HCT116 (cell line): ENCODE data around the gene C11orf98. TPM values are rescaled to one million over a fixed set of nuclear protein-coding genes. Genes with fewer than 3 reads are reported as not detected.

ENCODE experiments used
- ATAC-seq: fragments of 200-7000 bp; cut with Tn5 transposase; 2 replicates; pipeline ENCODE4 v1.9.1; 2020; ENCODE audit warnings: mild to moderate bottlenecking, moderate library complexity
- BruUV-seq: library from RNA; stranded (reverse); fragments of 400-500 nt; replicated peaks from 2 replicates; lab custom pipeline; 2021; lab: Mats Ljungman, UMichigan
- CTCF ChIA-PET: fragments of 300-600 bp; sonication (Branson Sonifier 250); formaldehyde crosslinking; loops from one replicate; lab custom pipeline; 2021; ENCODE audit warnings: antibody characterized with exemption; lab: Charles Lee
- POLR2A ChIA-PET: fragments of 300-600, 350-600 bp; sonication (Branson Sonifier 250); formaldehyde crosslinking; loops from one replicate; lab custom pipeline; 2021; ENCODE audit warnings: antibody characterized with exemption; lab: Charles Lee
- RAD21 ChIA-PET, 2 experiments: fragments of 300-600 bp; sonication (Branson Sonifier 250); formaldehyde crosslinking; loops; one replicate each; lab custom pipeline; 2023; ENCODE audit warnings: low total read pairs in 2 of 2; ENCODE audit not compliant: uncharacterized antibody in 2 of 2, unreplicated experiment in 2 of 2, low non-redundant PET in 1 of 2; lab: Charles Lee
- DNase-seq: peaks from one replicate; pipeline ENCODE4 v3.0.0-alpha.2; 2010; ENCODE audit warnings: low read depth, low spot score
- H2AFZ ChIP-seq: fragments of 200-600 bp; shearing (Covaris generic), sonication (generic); 2 replicates; pipeline ENCODE4 v1.6.1; 2017; ENCODE audit warnings: low read depth, mixed run types, mixed read lengths, antibody characterized with exemption, low read length; ENCODE audit not compliant: poor library complexity, severe bottlenecking
- H3K27ac ChIP-seq: 2 replicates; pipeline ENCODE4 v1.5.1; 2012; ENCODE audit warnings: low read depth, low read length
- H3K27me3 ChIP-seq: fragments of 200-600 bp; sonication (generic); 2 replicates; pipeline ENCODE4 v1.6.1; 2016; ENCODE audit warnings: mixed run types, low read length, mixed read lengths; ENCODE audit not compliant: insufficient read depth
- H3K36me3 ChIP-seq, 2 experiments: fragments of 200-500 bp in 1 of 2; fragments of 200-600 bp in 1 of 2; sonication (Bioruptor generic) in 1 of 2; sonication (generic) in 1 of 2; 2 replicates each; pipeline versions ENCODE4 v1.5.1 to v1.6.1; 2014 to 2016; ENCODE audit warnings: low read length in 2 of 2, inconsistent platforms in 1 of 2, mixed read lengths in 1 of 2, mixed run types in 1 of 2; ENCODE audit not compliant: insufficient read depth in 2 of 2, control insufficient read depth in 1 of 2
- H3K4me1 ChIP-seq, 2 experiments: fragments of 200-600 bp in 1 of 2; sonication (generic) in 1 of 2; 2 replicates each; pipeline versions ENCODE4 v1.5.1 to v1.6.1; 2012 to 2017; ENCODE audit warnings: low read length in 2 of 2, inconsistent platforms in 1 of 2, mild to moderate bottlenecking in 1 of 2, mixed read lengths in 1 of 2, mixed run types in 1 of 2, moderate library complexity in 1 of 2; ENCODE audit not compliant: insufficient read depth in 2 of 2, control insufficient read depth in 1 of 2
- H3K4me2 ChIP-seq: fragments of 200-600 bp; sonication (generic); 2 replicates; pipeline ENCODE4 v1.6.1; 2017; ENCODE audit warnings: mixed run types, low read length, mixed read lengths
- H3K4me3 ChIP-seq, 2 experiments: fragments of 200-600 bp in 1 of 2; sonication (generic) in 1 of 2; replicated peaks in 1 of 2; 2 replicates each; pipeline ENCODE4 v1.5.1; 2011 to 2016; ENCODE audit warnings: low read length in 2 of 2, control low read depth in 1 of 2, low read depth in 1 of 2, mild to moderate bottlenecking in 1 of 2, mixed read lengths in 1 of 2, mixed run types in 1 of 2
- H3K79me2 ChIP-seq: fragments of 200-600 bp; sonication (generic); 2 replicates; pipeline ENCODE4 v1.6.1; 2017; ENCODE audit warnings: mild to moderate bottlenecking, mixed run types, low read length, moderate library complexity, mixed read lengths; ENCODE audit not compliant: insufficient read depth
- H3K9ac ChIP-seq: fragments of 200-600 bp; sonication (generic); 2 replicates; pipeline ENCODE4 v1.6.1; 2016; ENCODE audit warnings: low read length, mixed read lengths
- H3K9me2 ChIP-seq: fragments of 200-600 bp; sonication (generic), shearing (Covaris generic); 2 replicates; pipeline ENCODE4 v1.6.1; 2017; ENCODE audit warnings: mixed run types, mild to moderate bottlenecking, moderate library complexity; ENCODE audit not compliant: insufficient read depth
- H3K9me3 ChIP-seq, 2 experiments: fragments of 200-500 bp in 1 of 2; fragments of 200-600 bp in 1 of 2; sonication (Bioruptor generic) in 1 of 2; sonication (generic) in 1 of 2; 2 replicates each; pipeline ENCODE4 v1.6.1; 2014 to 2017; ENCODE audit warnings: low read length in 2 of 2, mixed read lengths in 2 of 2, inconsistent platforms in 1 of 2, low read depth in 1 of 2, mild to moderate bottlenecking in 1 of 2, mixed run types in 1 of 2, moderate library complexity in 1 of 2; ENCODE audit not compliant: control insufficient read depth in 1 of 2, insufficient read depth in 1 of 2
- H4K20me1 ChIP-seq: fragments of 200-600 bp; sonication (generic), shearing (Covaris generic); 2 replicates; pipeline ENCODE4 v1.6.1; 2017; ENCODE audit warnings: mixed run types, mild to moderate bottlenecking, moderate library complexity; ENCODE audit not compliant: insufficient read depth
- CBX3 ChIP-seq: IDR thresholded peaks from 2 replicates; pipeline ENCODE4 v1.6.1; 2012; ENCODE audit warnings: low read depth
- EGR1 ChIP-seq: IDR thresholded peaks from 2 replicates; pipeline ENCODE4 v1.6.1; 2012; ENCODE audit warnings: low read depth
- ELF1 ChIP-seq: IDR thresholded peaks from 2 replicates; pipeline ENCODE4 v1.6.1; 2012; ENCODE audit warnings: low read depth, borderline replicate concordance
- EZH2 ChIP-seq: fragments of 200-600 bp; sonication (generic); IDR thresholded peaks from 2 replicates; pipeline ENCODE4 v1.6.1; 2017; ENCODE audit warnings: antibody characterized with exemption, mixed run types
- POLR2AphosphoS5 ChIP-seq: IDR thresholded peaks from 2 replicates; pipeline ENCODE4 v1.6.1; 2011; ENCODE audit warnings: mild to moderate bottlenecking, low read depth, low read length, moderate library complexity
- RAD21 ChIP-seq: IDR thresholded peaks from 2 replicates; pipeline ENCODE4 v1.6.1; 2012; ENCODE audit warnings: low read depth, mild to moderate bottlenecking
- SIN3A ChIP-seq: IDR thresholded peaks from 2 replicates; pipeline ENCODE4 v1.6.1; 2012; ENCODE audit warnings: low read depth
- SP1 ChIP-seq: IDR thresholded peaks from 2 replicates; pipeline ENCODE4 v1.6.1; 2012; ENCODE audit warnings: low read depth
- SRF ChIP-seq: IDR thresholded peaks from 2 replicates; pipeline ENCODE4 v1.6.1; 2012; ENCODE audit warnings: low read depth
- TCF7L2 ChIP-seq: IDR thresholded peaks from 2 replicates; pipeline ENCODE4 v1.7.0; 2011; ENCODE audit warnings: borderline replicate concordance, inconsistent platforms; ENCODE audit not compliant: insufficient read depth, insufficient read length; ENCODE audit errors: extremely low read depth
- YY1 ChIP-seq: IDR thresholded peaks from 2 replicates; pipeline ENCODE4 v1.6.1; 2011; ENCODE audit warnings: low read length, low read depth, moderate library complexity, mild to moderate bottlenecking; ENCODE audit not compliant: insufficient replicate concordance; ENCODE audit errors: extremely low read depth
- ZNF274 ChIP-seq: fragments of 200-500 bp; sonication (Bioruptor generic); IDR thresholded peaks from 2 replicates; pipeline ENCODE4 v1.6.1; 2014; ENCODE audit warnings: mild to moderate bottlenecking, low read depth, low read length, inconsistent platforms
- intact Hi-C: fragments of 100-400 bp; cut with micrococcal nuclease; formaldehyde crosslinking; loops from 2 replicates; pipeline ENCODE4 v1.10.0; 2022
- total RNA-seq: library from RNA; stranded (reverse); gene quantifications from one replicate; pipeline ENCODE4 v1.2.1, GENCODE V29; 2021; ENCODE audit not compliant: unreplicated experiment
- TF ChIP-seq, protein P1 (sequence below): IDR thresholded peaks from 2 replicates; pipeline ENCODE4 v1.6.1; 2012
- TF ChIP-seq, protein P2 (sequence below): IDR thresholded peaks from 2 replicates; pipeline ENCODE4 v1.6.1; 2012
- TF ChIP-seq, protein P3 (sequence below), 3 experiments: fragments of 200-600 bp in 1 of 3; sonication (generic) in 1 of 3; IDR thresholded peaks in 2 of 3; conservative IDR thresholded peaks in 1 of 3; 2 replicates each; pipeline ENCODE4 v1.5.1; 2012 to 2017; ENCODE audit warnings: low read depth in 2 of 3, low read length in 2 of 3, antibody characterized with exemption in 1 of 3, borderline replicate concordance in 1 of 3, control low read depth in 1 of 3, mild to moderate bottlenecking in 1 of 3, mixed read lengths in 1 of 3, mixed run types in 1 of 3, moderate library complexity in 1 of 3; ENCODE audit not compliant: insufficient read depth in 1 of 3

C11orf98 gene
- total RNA-seq, 1 experiment from 2014 or later = 121 TPM

DNA sequence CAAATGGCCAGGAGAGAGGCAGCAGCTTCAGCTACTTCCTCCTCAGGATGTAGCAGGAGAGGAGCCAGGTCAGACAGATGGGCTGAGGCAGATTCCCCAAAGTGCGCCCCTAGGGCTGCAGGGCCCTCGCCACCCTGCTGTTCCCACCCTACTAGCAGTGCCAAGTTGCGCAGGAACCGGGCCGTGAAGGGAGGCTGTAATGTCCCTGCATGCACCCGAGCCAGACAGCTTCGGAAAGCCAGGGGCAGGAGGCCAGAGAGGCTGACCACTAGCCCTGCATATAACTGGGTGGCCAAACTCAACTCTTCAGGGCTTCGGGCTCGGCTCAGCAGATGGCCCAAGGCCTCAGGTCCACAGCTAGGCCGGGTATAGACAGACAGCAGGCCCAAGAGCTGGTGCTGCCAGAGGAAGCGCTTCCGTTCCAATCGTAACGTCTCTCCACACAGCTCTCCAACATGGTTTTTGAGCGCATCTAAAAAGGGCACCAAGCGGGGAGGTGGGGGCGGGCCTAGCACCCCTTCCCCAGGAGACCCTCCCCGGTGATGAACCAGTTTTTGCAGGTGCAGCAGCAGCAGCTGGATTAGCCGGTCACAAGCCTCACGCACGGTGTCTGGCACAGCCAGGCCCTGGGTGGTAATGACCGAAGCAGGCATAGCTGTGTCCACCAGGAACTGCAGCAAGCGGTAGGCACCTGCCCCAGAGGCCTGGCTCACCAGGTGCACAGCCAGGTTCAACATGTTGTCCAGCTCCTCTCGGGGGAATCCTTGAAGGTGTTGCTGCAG, 16.6 kb downstream of the C11orf98 start:
- CTCF ChIA-PET = interaction anchor here (1.6 kb wide), 1 partner anchor 224 kb away, joined by 4 read pairs; no protein-coding TSS in a partner anchor
- RAD21 ChIA-PET = no interaction called here
- no peaks in the 10 kb centered on the region for H3K27me3 ChIP-seq
- H3K9me2 ChIP-seq = no peaks in the 10 kb centered on the region
- H3K9ac ChIP-seq = no peak overlapping the region
- POLR2A ChIA-PET = interaction anchor here (0.8 to 14.1 kb wide), 2 partner anchors 17 to 193 kb away, joined by 3 to 195 read pairs; partner anchors contain the start of genes C11orf98 and CSKMT
- peaks cover 63% of the 10 kb centered on the region for H3K79me2 ChIP-seq
- intact Hi-C loops = loop anchor here (5.0 kb wide), 1 partner anchor 36 kb away; the partner anchor contains the start of genes EML3 and ROM1
- peaks cover 12 to 30% of the 10 kb centered on the region in 2 experiments for H3K4me1 ChIP-seq
- DNase-seq = no peak
- TF ChIP-seq YY1 (no peak), SP1 (no peak), EZH2 (no peak), CBX3 (no peak), SIN3A (no peak), ZNF274 (no peak), TCF7L2 (no peak), EGR1 (no peak), POLR2AphosphoS5 (no peak), SRF (no peak), RAD21 (no peak), ELF1 (no peak)
- TF ChIP-seq, protein P1, sequence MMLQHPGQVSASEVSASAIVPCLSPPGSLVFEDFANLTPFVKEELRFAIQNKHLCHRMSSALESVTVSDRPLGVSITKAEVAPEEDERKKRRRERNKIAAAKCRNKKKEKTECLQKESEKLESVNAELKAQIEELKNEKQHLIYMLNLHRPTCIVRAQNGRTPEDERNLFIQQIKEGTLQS = no peak
- TF ChIP-seq, protein P2, sequence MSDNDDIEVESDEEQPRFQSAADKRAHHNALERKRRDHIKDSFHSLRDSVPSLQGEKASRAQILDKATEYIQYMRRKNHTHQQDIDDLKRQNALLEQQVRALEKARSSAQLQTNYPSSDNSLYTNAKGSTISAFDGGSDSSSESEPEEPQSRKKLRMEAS = no peak
- TF ChIP-seq, protein P3, sequence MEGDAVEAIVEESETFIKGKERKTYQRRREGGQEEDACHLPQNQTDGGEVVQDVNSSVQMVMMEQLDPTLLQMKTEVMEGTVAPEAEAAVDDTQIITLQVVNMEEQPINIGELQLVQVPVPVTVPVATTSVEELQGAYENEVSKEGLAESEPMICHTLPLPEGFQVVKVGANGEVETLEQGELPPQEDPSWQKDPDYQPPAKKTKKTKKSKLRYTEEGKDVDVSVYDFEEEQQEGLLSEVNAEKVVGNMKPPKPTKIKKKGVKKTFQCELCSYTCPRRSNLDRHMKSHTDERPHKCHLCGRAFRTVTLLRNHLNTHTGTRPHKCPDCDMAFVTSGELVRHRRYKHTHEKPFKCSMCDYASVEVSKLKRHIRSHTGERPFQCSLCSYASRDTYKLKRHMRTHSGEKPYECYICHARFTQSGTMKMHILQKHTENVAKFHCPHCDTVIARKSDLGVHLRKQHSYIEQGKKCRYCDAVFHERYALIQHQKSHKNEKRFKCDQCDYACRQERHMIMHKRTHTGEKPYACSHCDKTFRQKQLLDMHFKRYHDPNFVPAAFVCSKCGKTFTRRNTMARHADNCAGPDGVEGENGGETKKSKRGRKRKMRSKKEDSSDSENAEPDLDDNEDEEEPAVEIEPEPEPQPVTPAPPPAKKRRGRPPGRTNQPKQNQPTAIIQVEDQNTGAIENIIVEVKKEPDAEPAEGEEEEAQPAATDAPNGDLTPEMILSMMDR (IDR thresholded peaks at IDR 0.05 in 2 of 3, conservative IDR thresholded peaks at IDR 0.05 in 1 of 3; ENCODE audit: borderline replicate concordance in 1 of 3, insufficient read depth in 1 of 3, low read depth in 2 of 3, low read length in 2 of 3) = no peak
- H3K36me3 ChIP-seq = peaks cover 10 to 16% of the 10 kb centered on the region in 2 experiments; a peak in 3 of 4 replicates
- no peak for ATAC-seq
- no peak overlapping the region; the same call in 1 of the 2 replicates for H3K27ac ChIP-seq
- H3K4me3 ChIP-seq = no peak overlapping the region
- H3K9me3 ChIP-seq = no peaks in the 10 kb centered on the region
- no peaks in the 10 kb centered on the region for H4K20me1 ChIP-seq
- H3K4me2 ChIP-seq = no peak overlapping the region
- H2AFZ ChIP-seq = no peak overlapping the region
- no TSS peak for BruUV-seq
